ENCODE results near the gene HSPA9. TPM values are rescaled to one million over a fixed set of nuclear protein-coding genes. Genes with fewer than 3 reads are reported as not detected.

The HSPA9 gene
- total RNA-seq, 2 experiments from 2014 or later: 290 to 362 TPM

DNA sequence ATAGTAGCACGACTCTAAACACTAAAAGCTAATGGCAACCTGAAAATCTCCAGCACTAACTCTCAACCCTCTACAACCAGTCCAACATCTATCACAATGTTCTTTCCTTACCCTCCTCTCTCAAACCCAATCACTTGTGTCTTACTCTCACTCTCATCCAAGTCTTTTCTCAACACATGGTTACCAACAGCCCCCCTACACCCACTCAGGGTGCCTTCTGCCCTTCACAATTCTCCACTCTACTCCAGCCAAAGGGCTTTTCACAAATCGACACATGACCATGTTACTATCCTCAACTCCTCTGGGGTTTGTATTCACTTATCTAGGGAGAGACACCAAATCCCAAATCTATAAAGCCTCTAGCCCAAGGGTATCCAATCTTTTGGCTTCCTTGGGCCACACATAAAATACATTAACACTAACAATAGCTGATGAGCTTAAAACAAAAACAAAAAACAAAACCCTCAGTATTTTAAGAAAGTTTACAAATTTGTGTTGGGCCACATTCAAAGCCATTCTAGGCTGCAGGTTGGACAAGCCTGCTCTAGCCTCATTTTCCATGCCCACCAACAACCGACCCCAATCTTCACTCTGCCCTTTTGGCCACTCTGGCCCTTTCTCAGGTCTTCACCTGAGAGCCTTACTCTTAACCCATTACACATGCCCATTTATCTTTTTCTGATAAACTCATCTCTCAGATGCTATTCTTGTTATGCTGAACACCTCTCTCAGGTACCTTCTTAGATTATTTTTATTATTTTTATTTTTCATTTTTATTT, 11.7 kb downstream of the HSPA9 start:
- H3K9me3 ChIP-seq (ENCODE audit: low read length): no peaks in the 10 kb centered on the region
- H3K9me2 ChIP-seq (ENCODE audit: insufficient read depth, low read length): no peaks in the 10 kb centered on the region
- no peak overlapping the region for H3K4me2 ChIP-seq (ENCODE audit: low read length)
- no peak overlapping the region for H3K4me3 ChIP-seq (ENCODE audit: low read depth, low read length, poor library complexity, severe bottlenecking)
- TF ChIP-seq, protein P1, sequence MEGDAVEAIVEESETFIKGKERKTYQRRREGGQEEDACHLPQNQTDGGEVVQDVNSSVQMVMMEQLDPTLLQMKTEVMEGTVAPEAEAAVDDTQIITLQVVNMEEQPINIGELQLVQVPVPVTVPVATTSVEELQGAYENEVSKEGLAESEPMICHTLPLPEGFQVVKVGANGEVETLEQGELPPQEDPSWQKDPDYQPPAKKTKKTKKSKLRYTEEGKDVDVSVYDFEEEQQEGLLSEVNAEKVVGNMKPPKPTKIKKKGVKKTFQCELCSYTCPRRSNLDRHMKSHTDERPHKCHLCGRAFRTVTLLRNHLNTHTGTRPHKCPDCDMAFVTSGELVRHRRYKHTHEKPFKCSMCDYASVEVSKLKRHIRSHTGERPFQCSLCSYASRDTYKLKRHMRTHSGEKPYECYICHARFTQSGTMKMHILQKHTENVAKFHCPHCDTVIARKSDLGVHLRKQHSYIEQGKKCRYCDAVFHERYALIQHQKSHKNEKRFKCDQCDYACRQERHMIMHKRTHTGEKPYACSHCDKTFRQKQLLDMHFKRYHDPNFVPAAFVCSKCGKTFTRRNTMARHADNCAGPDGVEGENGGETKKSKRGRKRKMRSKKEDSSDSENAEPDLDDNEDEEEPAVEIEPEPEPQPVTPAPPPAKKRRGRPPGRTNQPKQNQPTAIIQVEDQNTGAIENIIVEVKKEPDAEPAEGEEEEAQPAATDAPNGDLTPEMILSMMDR (conservative IDR thresholded peaks at IDR 0.05; ENCODE audit: low read length): no peak
- TF ChIP-seq EZH2phosphoT487 (IDR thresholded peaks at IDR 0.05; ENCODE audit: borderline replicate concordance, low read depth, low read length): no peak
- H3K4me1 ChIP-seq (ENCODE audit: insufficient read depth, low read length, poor library complexity, severe bottlenecking): no peaks in the 10 kb centered on the region
- POLR2A ChIA-PET: interaction anchor here (0.6 to 0.9 kb wide), 3 partner anchors 12 to 262 kb away, joined by 3 to 6 read pairs (median 3); partner anchors contain the start of gene HSPA9
- intact Hi-C loops (cut with micrococcal nuclease; ENCODE audit: unreplicated experiment): no loop called here
- H3K79me2 ChIP-seq (ENCODE audit: insufficient read depth, low read depth, low read length): peaks cover 78% of the 10 kb centered on the region
- CTCF ChIA-PET (ENCODE audit: unreplicated experiment): no interaction called here
- H3K36me3 ChIP-seq (ENCODE audit: insufficient read depth, low read length): peaks cover 96% of the 10 kb centered on the region
- DNase-seq (ENCODE audit: low spot score): no peak
- H4K20me1 ChIP-seq (ENCODE audit: insufficient read depth, low read length): peaks cover 18% of the 10 kb centered on the region
- no peak overlapping the region for H2AFZ ChIP-seq (ENCODE audit: low read length)
- BruUV-seq (replicated peaks): no TSS peak
- no peak overlapping the region for H3K27ac ChIP-seq (ENCODE audit: low read depth, low read length, poor library complexity, severe bottlenecking)

DNA sequence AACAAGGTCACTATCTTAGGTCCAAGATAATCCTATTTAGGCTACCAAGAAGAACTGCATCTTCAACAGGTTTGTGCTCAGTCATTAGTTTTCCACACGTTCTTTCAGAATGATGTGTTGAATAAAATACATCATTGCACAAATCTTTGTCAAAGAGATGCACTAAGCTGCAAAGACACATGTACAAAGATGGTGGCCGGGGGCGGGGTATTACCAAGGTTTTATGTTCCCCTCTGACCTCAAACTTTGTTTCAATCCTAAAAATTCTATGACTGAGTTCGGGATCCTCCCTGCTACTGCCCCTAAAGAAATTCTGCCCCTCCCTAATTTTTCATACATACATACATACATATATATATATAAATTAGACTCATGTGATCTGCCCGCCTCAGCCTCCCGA, 14.2 kb downstream of the HSPA9 start:
- Histone ChIP-seq H3K9me3 (ENCODE audit: low read length) (no peaks in the 10 kb centered on the region), H3K4me3 (ENCODE audit: low read depth, low read length, poor library complexity, severe bottlenecking) (no peak overlapping the region), H3K36me3 (ENCODE audit: insufficient read depth, low read length) (peaks cover 96% of the 10 kb centered on the region), H3K4me2 (ENCODE audit: low read length) (no peak overlapping the region), H2AFZ (ENCODE audit: low read length) (no peak overlapping the region), H3K4me1 (ENCODE audit: insufficient read depth, low read length, poor library complexity, severe bottlenecking) (no peaks in the 10 kb centered on the region), H3K79me2 (ENCODE audit: insufficient read depth, low read depth, low read length) (peaks cover 57% of the 10 kb centered on the region), H4K20me1 (ENCODE audit: insufficient read depth, low read length) (peaks cover 19% of the 10 kb centered on the region; the same call in 1 of the 2 replicates), H3K27ac (ENCODE audit: low read depth, low read length, poor library complexity, severe bottlenecking) (no peak overlapping the region), H3K9me2 (ENCODE audit: insufficient read depth, low read length) (no peaks in the 10 kb centered on the region)
- no TSS peak for BruUV-seq (replicated peaks)
- no peak for TF ChIP-seq EZH2phosphoT487 (IDR thresholded peaks at IDR 0.05; ENCODE audit: borderline replicate concordance, low read depth, low read length)
- TF ChIP-seq, protein P1 (conservative IDR thresholded peaks at IDR 0.05; ENCODE audit: low read length): no peak
- no peak for DNase-seq (ENCODE audit: low spot score)
- CTCF ChIA-PET (ENCODE audit: unreplicated experiment): no interaction called here
- POLR2A ChIA-PET: no interaction called here
- intact Hi-C loops (cut with micrococcal nuclease; ENCODE audit: unreplicated experiment): no loop called here

DNA sequence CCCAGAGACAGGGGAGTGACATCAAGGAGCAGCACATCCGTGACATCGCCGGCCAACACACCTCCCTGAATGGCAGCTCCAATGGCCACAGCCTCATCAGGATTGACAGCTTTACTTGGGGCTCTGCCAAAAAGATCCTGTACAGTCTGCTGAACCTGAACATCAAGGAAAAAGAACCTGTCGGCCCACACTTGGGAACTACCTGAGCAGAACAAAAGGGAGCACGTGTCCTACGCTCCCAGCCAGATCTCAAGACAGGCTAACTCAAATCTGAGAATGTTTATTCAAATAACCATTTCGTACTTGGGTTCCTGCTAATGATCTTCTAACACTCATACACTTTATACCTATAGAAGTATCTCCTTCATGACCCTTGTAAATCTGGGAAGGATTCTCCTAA, 15.3 kb downstream of the HSPA9 start:
- Histone ChIP-seq H3K4me2 (ENCODE audit: low read length) (no peak overlapping the region), H3K79me2 (ENCODE audit: insufficient read depth, low read depth, low read length) (peaks cover 47% of the 10 kb centered on the region), H4K20me1 (ENCODE audit: insufficient read depth, low read length) (peaks cover 19% of the 10 kb centered on the region; the same call in 1 of the 2 replicates), H3K27ac (ENCODE audit: low read depth, low read length, poor library complexity, severe bottlenecking) (no peak overlapping the region), H3K4me1 (ENCODE audit: insufficient read depth, low read length, poor library complexity, severe bottlenecking) (no peaks in the 10 kb centered on the region), H3K4me3 (ENCODE audit: low read depth, low read length, poor library complexity, severe bottlenecking) (no peak overlapping the region), H3K9me3 (ENCODE audit: low read length) (no peaks in the 10 kb centered on the region), H3K9me2 (ENCODE audit: insufficient read depth, low read length) (no peaks in the 10 kb centered on the region), H2AFZ (ENCODE audit: low read length) (no peak overlapping the region), H3K36me3 (ENCODE audit: insufficient read depth, low read length) (peaks cover 96% of the 10 kb centered on the region)
- ChIA-PET CTCF (ENCODE audit: unreplicated experiment) (no interaction called here), POLR2A (no interaction called here)
- intact Hi-C loops (cut with micrococcal nuclease; ENCODE audit: unreplicated experiment): no loop called here
- BruUV-seq (replicated peaks): no TSS peak
- no peak for TF ChIP-seq EZH2phosphoT487 (IDR thresholded peaks at IDR 0.05; ENCODE audit: borderline replicate concordance, low read depth, low read length)
- TF ChIP-seq, protein P1 (conservative IDR thresholded peaks at IDR 0.05; ENCODE audit: low read length): no peak
- DNase-seq (ENCODE audit: low spot score): no peak

All from OCI-LY7 (cell line).